ENCODE data around the gene OSBPL2. TPM values are rescaled to one million over a fixed set of nuclear protein-coding genes. Genes with fewer than 3 reads are reported as not detected.

Gene OSBPL2
- total RNA-seq, 1 experiment from 2014 or later = 36.9 TPM

DNA sequence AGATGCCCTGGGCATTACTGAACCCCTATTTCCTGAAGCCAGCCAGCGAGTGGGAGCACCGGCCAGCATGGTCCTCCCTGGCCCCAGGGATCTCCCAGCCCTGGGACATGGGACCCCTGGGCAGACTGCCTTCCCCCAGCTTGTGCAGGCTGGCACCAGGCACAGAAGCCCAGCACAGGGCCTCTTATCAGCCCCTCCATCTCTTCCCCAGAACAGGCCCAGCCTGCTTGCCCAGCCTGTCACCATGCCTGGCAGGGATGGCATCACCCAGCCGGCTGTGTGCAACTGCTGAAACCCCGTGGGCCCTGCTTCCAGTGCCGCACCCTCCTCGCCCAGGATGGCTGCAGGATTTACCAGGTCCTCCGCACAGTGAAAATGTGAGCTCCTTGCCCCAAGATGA lies 6.1 kb upstream of the OSBPL2 start:
- BruUV-seq (replicated peaks) = no TSS peak
- H3K27ac ChIP-seq (ENCODE audit: low read depth, low read length) = no peak overlapping the region
- ChIA-PET CTCF (no interaction called here), POLR2A (no interaction called here), RAD21 (ENCODE audit: low non-redundant PET in 1 of 2, low total read pairs in 2 of 2, uncharacterized antibody in 2 of 2, unreplicated experiment in 2 of 2) (no interaction called here)
- H3K4me2 ChIP-seq (ENCODE audit: low read length) = no peak overlapping the region
- H3K36me3 ChIP-seq (ENCODE audit: control insufficient read depth in 1 of 2, insufficient read depth in 2 of 2, low read length in 2 of 2) = no peaks in the 10 kb centered on the region
- H3K4me3 ChIP-seq (replicated peaks in 1 of 2; ENCODE audit: low read depth in 1 of 2, low read length in 2 of 2) = no peak overlapping the region
- no peak overlapping the region for H3K9ac ChIP-seq (ENCODE audit: low read length)
- no peaks in the 10 kb centered on the region for H3K79me2 ChIP-seq (ENCODE audit: insufficient read depth, low read length)
- ATAC-seq (no peak), DNase-seq (ENCODE audit: low read depth, low spot score) (no peak)
- no peaks in the 10 kb centered on the region for H3K9me2 ChIP-seq (ENCODE audit: insufficient read depth)
- peaks cover 0 to 21% of the 10 kb centered on the region in 2 experiments; a peak in 2 of 4 replicates for H3K4me1 ChIP-seq (ENCODE audit: control insufficient read depth in 1 of 2, insufficient read depth in 2 of 2, low read length in 2 of 2)
- H4K20me1 ChIP-seq (ENCODE audit: insufficient read depth) = no peaks in the 10 kb centered on the region
- no peak overlapping the region for H2AFZ ChIP-seq (ENCODE audit: low read depth, low read length, poor library complexity, severe bottlenecking)
- TF ChIP-seq ZNF274 (IDR thresholded peaks at IDR 0.05; ENCODE audit: low read depth, low read length) (no peak), POLR2AphosphoS5 (IDR thresholded peaks at IDR 0.05; ENCODE audit: low read depth, low read length) (no peak), RAD21 (IDR thresholded peaks at IDR 0.05; ENCODE audit: low read depth) (no peak), FOSL1 (IDR thresholded peaks at IDR 0.05; ENCODE audit: low read depth) (no peak), YY1 (IDR thresholded peaks at IDR 0.05; ENCODE audit: extremely low read depth, insufficient replicate concordance, low read depth, low read length) (no peak), EZH2 (IDR thresholded peaks at IDR 0.05) (no peak), ZFX (IDR thresholded peaks at IDR 0.05) (no peak), SP1 (IDR thresholded peaks at IDR 0.05; ENCODE audit: low read depth) (no peak), JUND (IDR thresholded peaks at IDR 0.05) (no peak), CEBPB (IDR thresholded peaks at IDR 0.05; ENCODE audit: low read depth) (no peak), EGR1 (IDR thresholded peaks at IDR 0.05; ENCODE audit: low read depth) (no peak), TCF7L2 (IDR thresholded peaks at IDR 0.05; ENCODE audit: borderline replicate concordance, extremely low read depth, insufficient read depth, insufficient read length) (no peak), ELF1 (IDR thresholded peaks at IDR 0.05; ENCODE audit: borderline replicate concordance, low read depth) (no peak), EZH2phosphoT487 (IDR thresholded peaks at IDR 0.05; ENCODE audit: borderline replicate concordance) (no peak)
- TF ChIP-seq, protein P1, sequence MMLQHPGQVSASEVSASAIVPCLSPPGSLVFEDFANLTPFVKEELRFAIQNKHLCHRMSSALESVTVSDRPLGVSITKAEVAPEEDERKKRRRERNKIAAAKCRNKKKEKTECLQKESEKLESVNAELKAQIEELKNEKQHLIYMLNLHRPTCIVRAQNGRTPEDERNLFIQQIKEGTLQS (IDR thresholded peaks at IDR 0.05) = no peak
- TF ChIP-seq, protein P2, sequence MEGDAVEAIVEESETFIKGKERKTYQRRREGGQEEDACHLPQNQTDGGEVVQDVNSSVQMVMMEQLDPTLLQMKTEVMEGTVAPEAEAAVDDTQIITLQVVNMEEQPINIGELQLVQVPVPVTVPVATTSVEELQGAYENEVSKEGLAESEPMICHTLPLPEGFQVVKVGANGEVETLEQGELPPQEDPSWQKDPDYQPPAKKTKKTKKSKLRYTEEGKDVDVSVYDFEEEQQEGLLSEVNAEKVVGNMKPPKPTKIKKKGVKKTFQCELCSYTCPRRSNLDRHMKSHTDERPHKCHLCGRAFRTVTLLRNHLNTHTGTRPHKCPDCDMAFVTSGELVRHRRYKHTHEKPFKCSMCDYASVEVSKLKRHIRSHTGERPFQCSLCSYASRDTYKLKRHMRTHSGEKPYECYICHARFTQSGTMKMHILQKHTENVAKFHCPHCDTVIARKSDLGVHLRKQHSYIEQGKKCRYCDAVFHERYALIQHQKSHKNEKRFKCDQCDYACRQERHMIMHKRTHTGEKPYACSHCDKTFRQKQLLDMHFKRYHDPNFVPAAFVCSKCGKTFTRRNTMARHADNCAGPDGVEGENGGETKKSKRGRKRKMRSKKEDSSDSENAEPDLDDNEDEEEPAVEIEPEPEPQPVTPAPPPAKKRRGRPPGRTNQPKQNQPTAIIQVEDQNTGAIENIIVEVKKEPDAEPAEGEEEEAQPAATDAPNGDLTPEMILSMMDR (IDR thresholded peaks at IDR 0.05 in 2 of 3, conservative IDR thresholded peaks at IDR 0.05 in 1 of 3; ENCODE audit: borderline replicate concordance in 1 of 3, insufficient read depth in 1 of 3, low read depth in 2 of 3, low read length in 2 of 3) = no peak
- TF ChIP-seq, protein P3, sequence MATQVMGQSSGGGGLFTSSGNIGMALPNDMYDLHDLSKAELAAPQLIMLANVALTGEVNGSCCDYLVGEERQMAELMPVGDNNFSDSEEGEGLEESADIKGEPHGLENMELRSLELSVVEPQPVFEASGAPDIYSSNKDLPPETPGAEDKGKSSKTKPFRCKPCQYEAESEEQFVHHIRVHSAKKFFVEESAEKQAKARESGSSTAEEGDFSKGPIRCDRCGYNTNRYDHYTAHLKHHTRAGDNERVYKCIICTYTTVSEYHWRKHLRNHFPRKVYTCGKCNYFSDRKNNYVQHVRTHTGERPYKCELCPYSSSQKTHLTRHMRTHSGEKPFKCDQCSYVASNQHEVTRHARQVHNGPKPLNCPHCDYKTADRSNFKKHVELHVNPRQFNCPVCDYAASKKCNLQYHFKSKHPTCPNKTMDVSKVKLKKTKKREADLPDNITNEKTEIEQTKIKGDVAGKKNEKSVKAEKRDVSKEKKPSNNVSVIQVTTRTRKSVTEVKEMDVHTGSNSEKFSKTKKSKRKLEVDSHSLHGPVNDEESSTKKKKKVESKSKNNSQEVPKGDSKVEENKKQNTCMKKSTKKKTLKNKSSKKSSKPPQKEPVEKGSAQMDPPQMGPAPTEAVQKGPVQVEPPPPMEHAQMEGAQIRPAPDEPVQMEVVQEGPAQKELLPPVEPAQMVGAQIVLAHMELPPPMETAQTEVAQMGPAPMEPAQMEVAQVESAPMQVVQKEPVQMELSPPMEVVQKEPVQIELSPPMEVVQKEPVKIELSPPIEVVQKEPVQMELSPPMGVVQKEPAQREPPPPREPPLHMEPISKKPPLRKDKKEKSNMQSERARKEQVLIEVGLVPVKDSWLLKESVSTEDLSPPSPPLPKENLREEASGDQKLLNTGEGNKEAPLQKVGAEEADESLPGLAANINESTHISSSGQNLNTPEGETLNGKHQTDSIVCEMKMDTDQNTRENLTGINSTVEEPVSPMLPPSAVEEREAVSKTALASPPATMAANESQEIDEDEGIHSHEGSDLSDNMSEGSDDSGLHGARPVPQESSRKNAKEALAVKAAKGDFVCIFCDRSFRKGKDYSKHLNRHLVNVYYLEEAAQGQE (IDR thresholded peaks at IDR 0.05; ENCODE audit: low read depth) = no peak
- TF ChIP-seq, protein P4, sequence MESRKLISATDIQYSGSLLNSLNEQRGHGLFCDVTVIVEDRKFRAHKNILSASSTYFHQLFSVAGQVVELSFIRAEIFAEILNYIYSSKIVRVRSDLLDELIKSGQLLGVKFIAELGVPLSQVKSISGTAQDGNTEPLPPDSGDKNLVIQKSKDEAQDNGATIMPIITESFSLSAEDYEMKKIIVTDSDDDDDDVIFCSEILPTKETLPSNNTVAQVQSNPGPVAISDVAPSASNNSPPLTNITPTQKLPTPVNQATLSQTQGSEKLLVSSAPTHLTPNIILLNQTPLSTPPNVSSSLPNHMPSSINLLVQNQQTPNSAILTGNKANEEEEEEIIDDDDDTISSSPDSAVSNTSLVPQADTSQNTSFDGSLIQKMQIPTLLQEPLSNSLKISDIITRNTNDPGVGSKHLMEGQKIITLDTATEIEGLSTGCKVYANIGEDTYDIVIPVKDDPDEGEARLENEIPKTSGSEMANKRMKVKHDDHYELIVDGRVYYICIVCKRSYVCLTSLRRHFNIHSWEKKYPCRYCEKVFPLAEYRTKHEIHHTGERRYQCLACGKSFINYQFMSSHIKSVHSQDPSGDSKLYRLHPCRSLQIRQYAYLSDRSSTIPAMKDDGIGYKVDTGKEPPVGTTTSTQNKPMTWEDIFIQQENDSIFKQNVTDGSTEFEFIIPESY (IDR thresholded peaks at IDR 0.05; ENCODE audit: extremely low read depth, insufficient replicate concordance, low read length) = no peak
- TF ChIP-seq, protein P5, sequence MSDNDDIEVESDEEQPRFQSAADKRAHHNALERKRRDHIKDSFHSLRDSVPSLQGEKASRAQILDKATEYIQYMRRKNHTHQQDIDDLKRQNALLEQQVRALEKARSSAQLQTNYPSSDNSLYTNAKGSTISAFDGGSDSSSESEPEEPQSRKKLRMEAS (IDR thresholded peaks at IDR 0.05) = no peak
- no peaks in the 10 kb centered on the region for H3K9me3 ChIP-seq (ENCODE audit: control insufficient read depth in 1 of 2, insufficient read depth in 1 of 2, low read depth in 1 of 2, low read length in 2 of 2)
- intact Hi-C loops (cut with micrococcal nuclease) = no loop called here
- no peaks in the 10 kb centered on the region for H3K27me3 ChIP-seq (ENCODE audit: insufficient read depth, low read length)

Measured in HCT116 (cell line).